Stomach (tissue), 9 donors: ENCODE results near the gene ARID1B. TPM values are rescaled to one million over a fixed set of nuclear protein-coding genes. Genes with fewer than 3 reads are reported as not detected.

Experiments used
- DNase-seq, 2 donors: peaks; one replicate each; pipeline versions ENCODE4 v3.0.0 to v3.0.0-alpha.2; 2013 to 2019
- H3K27ac ChIP-seq, 5 donors: fragments of 200-600 bp in 4 of 5; sonication (generic) in 4 of 5; one replicate each; pipeline ENCODE4 v1.5.1; 2013 to 2019; ENCODE audit warnings: mild to moderate bottlenecking in 1 of 5, moderate library complexity in 1 of 5
- H3K27me3 ChIP-seq, 3 donors: fragments of 200-600 bp; sonication (generic); one replicate each; pipeline ENCODE4 v1.5.1; 2017 to 2019; ENCODE audit warnings: mixed run types in 1 of 3
- H3K36me3 ChIP-seq, 4 donors: fragments of 200-600 bp; sonication (generic); 1 replicate in 3 of 4; 2 replicates in 1 of 4; pipeline ENCODE4 v1.5.1; 2016 to 2019
- H3K4me1 ChIP-seq, 4 donors: fragments of 200-600 bp; sonication (generic); one replicate each; pipeline ENCODE4 v1.5.1; 2016 to 2019
- H3K4me3 ChIP-seq, 4 donors: fragments of 200-600 bp; sonication (generic) in 3 of 4; one replicate each; pipeline ENCODE4 v1.5.1; 2016 to 2019; ENCODE audit warnings: mild to moderate bottlenecking in 1 of 4
- H3K9me3 ChIP-seq, 4 donors: fragments of 200-600 bp; sonication (generic); one replicate each; pipeline ENCODE4 v1.5.1; 2016 to 2019
- EP300 ChIP-seq: sonication (generic); formaldehyde crosslinking; IDR thresholded peaks from one replicate; pipeline ENCODE4 v1.6.1; 2017; ENCODE audit warnings: antibody characterized with exemption
- POLR2A ChIP-seq, 4 donors: fragments of 450-650 bp; IDR thresholded peaks; one replicate each; pipeline ENCODE4 v1.6.1; 2016; ENCODE audit warnings: antibody characterized with exemption in 4 of 4, control low read depth in 2 of 4, mild to moderate bottlenecking in 1 of 4, moderate library complexity in 1 of 4
- POLR2AphosphoS5 ChIP-seq, 3 donors: sonication (generic); formaldehyde crosslinking; IDR thresholded peaks; one replicate each; pipeline ENCODE4 v1.6.1; 2016; ENCODE audit warnings: antibody characterized with exemption in 3 of 3
- whole genome bisulfite sequencing, 5 donors: extraction: QIAGEN DNeasy Blood & Tissue Kit in 3 of 5; methylation state at CpG; one replicate each; pipeline versions ENCODE4 v1.1.5 to v1.1.7; 2013 to 2018; 5-methylcytosine and 5-hydroxymethylcytosine counted together
- intact Hi-C: fragments of 100-400 bp; cut with DNase I; formaldehyde crosslinking; loops from one replicate; pipeline ENCODE4 v1.15.1; 2023; ENCODE audit warnings: low total_unique reads
- polyA plus RNA-seq, 3 donors: library from polyadenylated mRNA; stranded (reverse); fragments of 200-250 nt; gene quantifications; one replicate each; pipeline ENCODE4 v1.2.3, GENCODE V29; 2013
- total RNA-seq, 5 donors: library from RNA; depleted of rRNA; stranded (reverse); fragments of >200 nt; gene quantifications; one replicate each; pipeline versions ENCODE4 v1.1.0 to v1.2.3, GENCODE V29; 2014 to 2016
- TF ChIP-seq, protein P1 (sequence below), 7 experiments: fragments of 450-650 bp in 4 of 7; fragments of 200-600 bp in 3 of 7; sonication (generic) in 3 of 7; IDR thresholded peaks; one replicate each; pipeline ENCODE4 v1.5.1; 2016 to 2019; ENCODE audit warnings: antibody characterized with exemption in 7 of 7, control low read depth in 2 of 7, mild to moderate bottlenecking in 1 of 7
- donor health status: healthy with polysubstance abuse.
- donor health status: Bipolar disorder and iron deficiency.
- donor health status: healthy.

The ARID1B gene
- total and polyA plus RNA-seq, 8 donors, result 8.8 to 183 (median 48.3) TPM

DNA sequence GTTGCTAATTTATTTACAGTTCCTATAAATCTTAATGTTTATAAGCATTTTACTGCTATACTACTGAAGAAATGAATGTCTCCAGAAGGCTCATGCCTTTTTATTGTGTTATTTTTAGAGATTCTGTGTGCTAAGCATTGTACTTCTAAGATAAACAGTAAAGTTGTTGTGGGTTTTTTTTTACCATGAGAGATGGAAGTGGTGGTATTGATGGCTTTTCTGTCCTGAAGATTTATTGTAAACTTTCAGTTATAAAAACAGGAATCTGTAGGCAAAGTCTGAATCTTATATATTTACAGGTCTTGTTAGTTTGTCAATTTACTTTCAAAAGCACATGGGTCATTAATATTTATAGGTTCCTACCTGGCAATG lies 299.3 kb downstream of the ARID1B start:
- intact Hi-C loops, result no loop called here
- no peaks in the 10 kb centered on the region for H3K36me3 ChIP-seq
- TF ChIP-seq EP300 (no peak), POLR2A (IDR thresholded peaks at IDR 0.05) (no peak), POLR2AphosphoS5 (IDR thresholded peaks at IDR 0.05) (no peak)
- TF ChIP-seq, protein P1, sequence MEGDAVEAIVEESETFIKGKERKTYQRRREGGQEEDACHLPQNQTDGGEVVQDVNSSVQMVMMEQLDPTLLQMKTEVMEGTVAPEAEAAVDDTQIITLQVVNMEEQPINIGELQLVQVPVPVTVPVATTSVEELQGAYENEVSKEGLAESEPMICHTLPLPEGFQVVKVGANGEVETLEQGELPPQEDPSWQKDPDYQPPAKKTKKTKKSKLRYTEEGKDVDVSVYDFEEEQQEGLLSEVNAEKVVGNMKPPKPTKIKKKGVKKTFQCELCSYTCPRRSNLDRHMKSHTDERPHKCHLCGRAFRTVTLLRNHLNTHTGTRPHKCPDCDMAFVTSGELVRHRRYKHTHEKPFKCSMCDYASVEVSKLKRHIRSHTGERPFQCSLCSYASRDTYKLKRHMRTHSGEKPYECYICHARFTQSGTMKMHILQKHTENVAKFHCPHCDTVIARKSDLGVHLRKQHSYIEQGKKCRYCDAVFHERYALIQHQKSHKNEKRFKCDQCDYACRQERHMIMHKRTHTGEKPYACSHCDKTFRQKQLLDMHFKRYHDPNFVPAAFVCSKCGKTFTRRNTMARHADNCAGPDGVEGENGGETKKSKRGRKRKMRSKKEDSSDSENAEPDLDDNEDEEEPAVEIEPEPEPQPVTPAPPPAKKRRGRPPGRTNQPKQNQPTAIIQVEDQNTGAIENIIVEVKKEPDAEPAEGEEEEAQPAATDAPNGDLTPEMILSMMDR (IDR thresholded peaks at IDR 0.05), result no peak
- DNase-seq, result no peak
- H3K4me1 ChIP-seq, result peaks cover 0 to 51% (median 26%) of the 10 kb centered on the region in 4 donors
- no peaks in the 10 kb centered on the region for H3K27me3 ChIP-seq
- no peak overlapping the region for H3K27ac ChIP-seq
- H3K9me3 ChIP-seq, result no peaks in the 10 kb centered on the region
- H3K4me3 ChIP-seq, result no peak overlapping the region

GRCh38 chr6:157077251-157077650 lies 300.1 kb downstream of the ARID1B start:
- TF ChIP-seq POLR2AphosphoS5 (IDR thresholded peaks at IDR 0.05) (no peak), EP300 (no peak), POLR2A (IDR thresholded peaks at IDR 0.05) (no peak)
- TF ChIP-seq, protein P1 (IDR thresholded peaks at IDR 0.05), result no peak
- Histone ChIP-seq H3K4me1 (peaks cover 0 to 44% (median 22%) of the 10 kb centered on the region in 4 donors), H3K36me3 (no peaks in the 10 kb centered on the region), H3K4me3 (no peak overlapping the region), H3K27me3 (no peaks in the 10 kb centered on the region), H3K9me3 (no peaks in the 10 kb centered on the region), H3K27ac (no peak overlapping the region)
- WGBS, 5 donors, result 96 to 98% (median 97%) methylated on average over 7 of the region's 7 CpGs
- intact Hi-C loops, result no loop called here
- DNase-seq, result no peak

- no peaks in the 10 kb centered on the region for H3K9me3 ChIP-seq
- no peak overlapping the region for H3K4me3 ChIP-seq
- 84 to 91% (median 89%) methylated on average over 3 of the region's 3 CpGs for WGBS, 5 donors
- H3K27me3 ChIP-seq, result no peaks in the 10 kb centered on the region
- DNase-seq, result no peak
- no peak for TF ChIP-seq POLR2A (IDR thresholded peaks at IDR 0.05)
- TF ChIP-seq, protein P1 (IDR thresholded peaks at IDR 0.05), result no peak
- no peak for TF ChIP-seq EP300
- no peak for TF ChIP-seq POLR2AphosphoS5 (IDR thresholded peaks at IDR 0.05)
- intact Hi-C loops, result no loop called here
- H3K4me1 ChIP-seq, result peaks cover 0 to 44% (median 14%) of the 10 kb centered on the region in 4 donors
- no peak overlapping the region for H3K27ac ChIP-seq
- no peaks in the 10 kb centered on the region for H3K36me3 ChIP-seq
These were observed 301.1 kb downstream of the ARID1B start for GRCh38 chr6:157078326-157078725.

- Histone ChIP-seq H3K4me3 (no peak overlapping the region), H3K27me3 (no peaks in the 10 kb centered on the region), H3K27ac (no peak overlapping the region), H3K9me3 (no peaks in the 10 kb centered on the region), H3K36me3 (no peaks in the 10 kb centered on the region), H3K4me1 (peaks cover 0 to 36% (median 11%) of the 10 kb centered on the region in 4 donors)
- 27 to 59% (median 32%) methylated on average over 1 of the region's 1 CpG for WGBS, 5 donors
- DNase-seq, result no peak
- TF ChIP-seq, protein P1 (IDR thresholded peaks at IDR 0.05), result no peak
- TF ChIP-seq POLR2A (IDR thresholded peaks at IDR 0.05), result no peak
- TF ChIP-seq EP300, result no peak
- no peak for TF ChIP-seq POLR2AphosphoS5 (IDR thresholded peaks at IDR 0.05)
- intact Hi-C loops, result no loop called here
These were observed 302.1 kb downstream of the ARID1B start for GRCh38 chr6:157079277-157079676.
